HG03064 (cell line): Measurements from ENCODE around the gene LRGUK.
"Not testable (repeated sequence)": the region's sequence is repeated elsewhere in the genome, so short reads cannot be mapped to it uniquely, and the experiment has no call there.

Experiments
- ATAC-seq: cut with Tn5 transposase; IDR thresholded peaks from one replicate; pipeline ENCODE4 v1.9.1; 2021; ENCODE audit warnings: low read depth; ENCODE audit not compliant: unreplicated experiment

LRGUK gene

GRCh38 chr7:134220236-134220635 lies 93.1 kb downstream of the LRGUK start:
- ATAC-seq, result no peak

GRCh38 chr7:134231296-134231695 lies 104.2 kb downstream of the LRGUK start:
- ATAC-seq, result not testable (repeated sequence)

DNA sequence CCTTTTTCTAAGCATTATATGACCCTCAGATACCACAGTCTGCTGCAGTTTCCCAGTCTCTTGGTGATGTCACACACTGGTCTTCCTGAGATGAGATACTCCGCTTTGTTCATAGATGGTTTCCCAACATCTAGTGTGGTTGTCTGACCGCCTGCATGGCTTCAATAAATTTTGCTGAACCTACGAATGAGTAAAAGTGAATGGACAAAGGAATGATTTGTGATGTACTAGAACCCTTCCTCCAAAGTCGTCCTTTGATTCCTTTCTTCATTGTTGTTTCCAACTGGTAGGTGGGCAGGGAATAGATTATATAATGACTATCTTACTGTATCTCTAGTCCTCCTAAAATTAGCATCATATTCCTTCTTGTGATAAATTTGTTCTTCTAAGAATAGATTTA lies 107.1 kb downstream of the LRGUK start:
- ATAC-seq, result no peak

- no peak for ATAC-seq
Observed at GRCh38 chr7:134245253-134245652, 118.1 kb downstream of the LRGUK start.

GRCh38 chr7:134246347-134246746 lies 119.2 kb downstream of the LRGUK start:
- no peak for ATAC-seq

- no peak for ATAC-seq
Observed at GRCh38 chr7:134246761-134247160, 119.6 kb downstream of the LRGUK start.

DNA sequence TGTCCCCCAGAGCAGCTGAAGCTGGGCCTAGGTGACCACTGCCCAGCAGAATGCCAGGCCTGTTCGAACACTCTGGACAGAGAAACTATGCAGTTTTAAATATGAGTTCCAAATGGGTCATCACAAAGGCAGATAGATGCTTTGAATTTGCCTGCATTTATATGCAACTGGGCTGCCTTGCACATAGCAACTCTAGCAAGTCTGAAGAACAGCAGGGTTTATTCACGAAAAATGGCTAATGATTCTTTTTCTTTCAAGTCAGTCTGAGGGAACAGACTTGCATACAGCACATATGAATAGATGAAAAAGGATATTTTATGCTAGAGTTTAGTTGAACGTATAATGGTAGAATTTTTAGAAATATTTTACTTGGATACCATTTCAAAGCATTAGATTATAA lies 121.1 kb downstream of the LRGUK start:
- ATAC-seq, result no peak

DNA sequence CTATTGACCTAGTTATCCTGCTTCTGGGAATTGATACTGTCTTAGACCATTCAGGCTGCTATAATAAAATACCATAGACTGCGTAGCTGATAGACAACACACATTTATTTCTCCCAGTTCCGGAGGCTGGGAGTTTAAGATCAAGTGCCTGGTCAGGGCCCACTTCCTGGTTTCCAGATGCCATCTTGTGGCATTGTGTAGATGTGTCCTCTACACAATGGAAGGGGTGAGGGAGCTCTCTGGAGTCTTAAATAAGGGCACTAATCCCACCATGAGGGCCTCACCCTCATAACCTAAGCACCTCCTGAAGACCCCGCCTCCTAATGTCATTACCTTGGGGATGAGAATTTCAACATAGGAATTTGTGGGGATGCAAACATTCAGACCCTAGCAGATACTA lies 127.2 kb downstream of the LRGUK start:
- ATAC-seq, result no peak

GRCh38 chr7:134255814-134256213 lies 128.7 kb downstream of the LRGUK start:
- ATAC-seq, result no peak

- no peak for ATAC-seq
Observed at GRCh38 chr7:134262322-134262721, 135.2 kb downstream of the LRGUK start.

GRCh38 chr7:134276951-134277350 lies 149.8 kb downstream of the LRGUK start:
- ATAC-seq, result no peak

- ATAC-seq, result no peak
Observed at GRCh38 chr7:134278502-134279153, 151.5 kb downstream of the LRGUK start.

GRCh38 chr7:134279336-134279735 lies 152.2 kb downstream of the LRGUK start:
- ATAC-seq, result no peak

- no peak for ATAC-seq
Observed at GRCh38 chr7:134279898-134280297, 152.8 kb downstream of the LRGUK start.

DNA sequence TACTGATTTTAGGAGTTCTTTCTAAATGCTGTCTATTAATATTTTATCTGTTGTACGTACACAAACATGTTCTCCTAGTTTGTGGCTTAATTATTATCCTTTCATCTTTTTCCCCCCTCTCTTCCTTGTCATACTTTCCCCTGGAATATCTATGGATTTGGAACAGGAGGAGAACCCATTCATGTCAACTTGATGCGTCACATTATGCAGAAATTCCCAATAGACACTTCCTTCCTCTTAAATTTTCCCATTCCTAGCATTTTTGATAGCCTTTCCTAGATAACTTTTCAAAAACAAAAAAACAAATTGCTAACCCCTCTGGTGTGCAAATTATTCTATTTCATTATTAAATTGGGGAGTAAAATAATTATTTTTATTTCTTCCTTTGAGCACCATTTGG lies 153.4 kb downstream of the LRGUK start:
- ATAC-seq, result no peak

GRCh38 chr7:134284011-134284410 lies 156.9 kb downstream of the LRGUK start:
- ATAC-seq, result no peak

GRCh38 chr7:134284952-134285351 lies 157.8 kb downstream of the LRGUK start:
- ATAC-seq, result no peak

- no peak for ATAC-seq
Observed at GRCh38 chr7:134287916-134288659, 160.9 kb downstream of the LRGUK start.

DNA sequence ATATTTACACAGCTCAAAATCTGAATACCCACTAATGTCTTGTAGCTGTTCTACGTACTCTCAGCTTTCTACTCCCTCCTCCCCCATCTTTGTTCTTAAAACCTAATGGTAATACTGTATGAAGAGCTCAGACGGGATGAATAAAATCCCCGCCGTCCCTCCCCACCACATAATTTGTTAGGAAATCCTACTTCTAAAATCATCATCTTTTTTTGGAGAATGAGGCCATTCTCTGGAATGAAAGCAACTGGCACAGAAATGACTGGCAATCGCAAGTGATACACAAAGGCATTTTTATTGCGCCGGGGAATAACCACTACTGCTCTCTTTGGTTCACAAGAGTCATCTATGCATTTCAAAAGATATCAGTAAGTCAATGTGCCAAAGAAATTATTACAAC lies 162.3 kb downstream of the LRGUK start:
- ATAC-seq, result no peak

- no peak for ATAC-seq
Observed at GRCh38 chr7:134289841-134290240, 162.7 kb downstream of the LRGUK start.

- ATAC-seq, result no peak
Observed at GRCh38 chr7:134290286-134290685, 163.1 kb downstream of the LRGUK start.

- peak; percentile 100 for ATAC-seq
Observed at GRCh38 chr7:134293002-134293740, 166.0 kb downstream of the LRGUK start.
